Pancreas (tissue), 10 donors: ENCODE data around the gene CCDC102A. TPM values are rescaled to one million over a fixed set of nuclear protein-coding genes. Genes with fewer than 3 reads are reported as not detected.

Source experiments
- ATAC-seq, 4 donors: fragments of 200-7000 bp; cut with Tn5 transposase; one replicate each; pipeline versions ENCODE4 v1.8.0 to v1.9.1; 2020; ENCODE audit warnings: mild to moderate bottlenecking in 4 of 4, moderate library complexity in 4 of 4
- DNase-seq, 6 donors: peaks; one replicate each; pipeline ENCODE4 v3.0.0-alpha.2; 2020
- FAIRE-seq: peaks from 2 replicates; lab custom pipeline; 2012; peaks lifted over from hg19 to GRCh38; lab: Jason Lieb, UNC
- H3K27ac ChIP-seq, 4 donors: fragments of 200-600 bp; sonication (generic); 1 replicate in 3 of 4; 2 replicates in 1 of 4; pipeline versions ENCODE4 v1.5.0 to v1.8.0; 2020
- H3K27me3 ChIP-seq, 4 donors: fragments of 200-600 bp; one replicate each; pipeline ENCODE4 v1.8.0; 2021
- H3K36me3 ChIP-seq, 3 donors: fragments of 200-600 bp; sonication (generic) in 1 of 3; one replicate each; pipeline versions ENCODE4 v1.5.0 to v1.8.0; 2020 to 2021
- H3K4me1 ChIP-seq, 3 donors: fragments of 200-600 bp; one replicate each; pipeline ENCODE4 v1.8.0; 2021
- H3K4me3 ChIP-seq, 4 donors: fragments of 200-600 bp; sonication (generic) in 2 of 4; one replicate each; pipeline versions ENCODE4 v1.5.0 to v1.8.0; 2020 to 2021
- H3K9me3 ChIP-seq, 4 donors: fragments of 200-600 bp; one replicate each; pipeline ENCODE4 v1.8.0; 2021
- CTCF ChIP-seq, 4 donors: fragments of 200-600 bp; sonication (generic) in 3 of 4; IDR thresholded peaks; one replicate each; pipeline versions ENCODE4 v1.5.0 to v1.8.0; 2021; ENCODE audit warnings: antibody characterized with exemption in 4 of 4
- WGBS, 2 donors: extraction: QIAGEN DNeasy Blood & Tissue Kit; methylation state at CpG; one replicate each; pipeline ENCODE4 v1.1.7; 2013; 5-methylcytosine and 5-hydroxymethylcytosine counted together
- intact Hi-C, 3 donors: fragments of 100-400 bp; cut with DNase I; formaldehyde crosslinking; loops; one replicate each; pipeline versions ENCODE4 v1.11.1 to v1.14.2; 2022
- polyA plus RNA-seq, 2 donors: library from polyadenylated mRNA; stranded (reverse); fragments of 200-250 nt; gene quantifications; one replicate each; pipeline ENCODE4 v1.2.3, GENCODE V29; 2013
- total RNA-seq, 6 donors: library from RNA; stranded (reverse); fragmentation: NEBNext Ultra II Directional in 4 of 6; extraction: Animal tissue kit (Norgen Biotek cat#: 25700) in 4 of 6; gene quantifications; one replicate each; pipeline versions ENCODE4 v1.2.1 to v1.2.4, GENCODE V29; 2021 to 2023
- donor health status: healthy with polysubstance abuse.
- donor health status: DM: no; HTN: no; CAD: no; lungs with moderate emphysema.
- donor health status: DM: no; HTN: no; CAD: no.
- donor health status: control.
- donor health status: control.
- donor health status: Bipolar disorder and iron deficiency.
- donor health status: DM: yes; HTN: yes; CAD: no.
- donor health status: DM: no; HTN: no; CAD: no.
- donor health status: DM: no; HTN: no; CAD: no.
- donor health status: DM: yes; HTN: yes; CAD: no.

The CCDC102A gene
- total and polyA plus RNA-seq, 8 donors, result 2.2 to 5.8 (median 2.9) TPM

GRCh38 chr16:57562669-57563486, 26.5 kb upstream of the CCDC102A start:
- H3K27me3 ChIP-seq, result no peaks in the 10 kb centered on the region
- no peak for FAIRE-seq
- H3K4me1 ChIP-seq, result no peaks in the 10 kb centered on the region
- H3K9me3 ChIP-seq, result no peaks in the 10 kb centered on the region
- TF ChIP-seq CTCF (IDR thresholded peaks at IDR 0.05), result no peak
- no peak overlapping the region for H3K4me3 ChIP-seq
- DNase-seq, result no peak
- intact Hi-C loops, result no loop called here
- H3K36me3 ChIP-seq, result no peaks in the 10 kb centered on the region
- WGBS, 2 donors, result 45 to 57% methylated on average over 8 of the region's 8 CpGs
- no peak overlapping the region for H3K27ac ChIP-seq
- ATAC-seq, result peak in 1 of 4 donors; percentile 19

- FAIRE-seq, result no peak
- H3K27ac ChIP-seq, result no peak overlapping the region
- 90 to 92% methylated on average over 4 of the region's 4 CpGs for WGBS, 2 donors
- no peaks in the 10 kb centered on the region for H3K4me1 ChIP-seq
- intact Hi-C loops, result no loop called here
- no peak overlapping the region for H3K4me3 ChIP-seq
- no peaks in the 10 kb centered on the region for H3K36me3 ChIP-seq
- H3K9me3 ChIP-seq, result no peaks in the 10 kb centered on the region
- no peak for TF ChIP-seq CTCF (IDR thresholded peaks at IDR 0.05)
- no peak for DNase-seq
- H3K27me3 ChIP-seq, result no peaks in the 10 kb centered on the region
- no peak for ATAC-seq
Measured at GRCh38 chr16:57562066-57562465, 25.7 kb upstream of the CCDC102A start.

- H3K4me3 ChIP-seq, result no peak overlapping the region
- H3K4me1 ChIP-seq, result no peaks in the 10 kb centered on the region
- ATAC-seq, result no peak
- intact Hi-C loops, result no loop called here
- no peak for TF ChIP-seq CTCF (IDR thresholded peaks at IDR 0.05)
- no peaks in the 10 kb centered on the region for H3K36me3 ChIP-seq
- FAIRE-seq, result no peak
- 73 to 79% methylated on average over 4 of the region's 4 CpGs for WGBS, 2 donors
- H3K9me3 ChIP-seq, result no peaks in the 10 kb centered on the region
- peak in 1 of 6 donors; percentile 4 for DNase-seq
- no peaks in the 10 kb centered on the region for H3K27me3 ChIP-seq
- H3K27ac ChIP-seq, result no peak overlapping the region
Measured at GRCh38 chr16:57559072-57559790, 22.9 kb upstream of the CCDC102A start.

GRCh38 chr16:57556941-57557541, 20.7 kb upstream of the CCDC102A start:
- Histone ChIP-seq H3K9me3 (no peaks in the 10 kb centered on the region), H3K27ac (no peak overlapping the region), H3K4me1 (no peaks in the 10 kb centered on the region), H3K27me3 (no peaks in the 10 kb centered on the region), H3K4me3 (no peak overlapping the region), H3K36me3 (no peaks in the 10 kb centered on the region)
- 66 to 75% methylated on average over 8 of the region's 8 CpGs for WGBS, 2 donors
- FAIRE-seq, result no peak
- TF ChIP-seq CTCF (IDR thresholded peaks at IDR 0.05), result no peak
- intact Hi-C loops, result no loop called here
- no peak for ATAC-seq
- no peak for DNase-seq
